IMR-90 (cell line): Measurements from ENCODE around the gene ZNF813. TPM values are rescaled to one million over a fixed set of nuclear protein-coding genes. Genes with fewer than 3 reads are reported as not detected.
A peak's percentile ranks its signal among the peaks of the same experiment; 100 is the strongest.
"Not testable (repeated sequence)": the region's sequence is repeated elsewhere in the genome, so short reads cannot be mapped to it uniquely, and the experiment has no call there.

Experiments
- ATAC-seq: fragments of 200-7000 bp; cut with Tn5 transposase; 2 replicates; pipeline ENCODE4 v1.9.1; 2020; ENCODE audit warnings: low read depth, mild to moderate bottlenecking, moderate library complexity
- BruUV-seq: library from RNA; stranded (reverse); fragments of 400-500 nt; replicated peaks from 2 replicates; lab custom pipeline; 2021; lab: Mats Ljungman, UMichigan
- CTCF ChIA-PET: fragments of 300-600 bp; formaldehyde crosslinking; extraction: SDS; loops from one replicate; lab custom pipeline; 2021; ENCODE audit warnings: antibody characterized with exemption; lab: Yijun Ruan, JAX
- POLR2A ChIA-PET: fragments of 300-600 bp; sonication (Branson Sonifier 250); formaldehyde crosslinking; loops from one replicate; lab custom pipeline; 2022; ENCODE audit warnings: antibody characterized with exemption; ENCODE audit not compliant: unreplicated experiment; lab: Charles Lee
- DNase-seq: peaks from one replicate; pipeline ENCODE4 v3.0.0; 2013
- H2AFZ ChIP-seq: replicated peaks from 2 replicates; pipeline ENCODE3; 2013; ENCODE audit warnings: low read length, mild to moderate bottlenecking; ENCODE audit not compliant: poor library complexity
- H2AK5ac ChIP-seq: 2 replicates; pipeline ENCODE4 v1.6.1; 2013; ENCODE audit warnings: low read depth, low read length, inconsistent platforms
- H2AK9ac ChIP-seq: replicated peaks from 2 replicates; pipeline ENCODE3; 2013; ENCODE audit warnings: mild to moderate bottlenecking, low read depth, low read length, moderate library complexity; ENCODE audit not compliant: poor library complexity
- H2BK120ac ChIP-seq: 2 replicates; pipeline ENCODE4 v1.6.1; 2013; ENCODE audit warnings: low read depth, low read length, inconsistent platforms
- H2BK15ac ChIP-seq: 3 replicates; pipeline ENCODE4 v1.6.1; 2013; ENCODE audit warnings: low read depth, low read length, inconsistent platforms
- H2BK20ac ChIP-seq: 2 replicates; pipeline ENCODE4 v1.6.1; 2013; ENCODE audit warnings: low read depth, mild to moderate bottlenecking, inconsistent platforms, low read length, moderate library complexity
- H2BK5ac ChIP-seq: 2 replicates; pipeline ENCODE4 v1.6.1; 2013; ENCODE audit warnings: mild to moderate bottlenecking, low read depth, low read length, inconsistent platforms; ENCODE audit not compliant: poor library complexity, severe bottlenecking
- H3K14ac ChIP-seq: replicated peaks from 2 replicates; pipeline ENCODE4 v1.6.1; 2013; ENCODE audit warnings: low read depth, low read length, inconsistent platforms
- H3K18ac ChIP-seq: 2 replicates; pipeline ENCODE4 v1.6.1; 2013; ENCODE audit warnings: low read depth, low read length, control low read depth
- H3K23ac ChIP-seq: 2 replicates; pipeline ENCODE4 v1.6.1; 2013; ENCODE audit warnings: low read depth, low read length, inconsistent platforms
- H3K27ac ChIP-seq: 2 replicates; pipeline ENCODE4 v1.5.1; 2013; ENCODE audit warnings: mild to moderate bottlenecking, control low read depth, low read length; ENCODE audit not compliant: insufficient read depth
- H3K27me3 ChIP-seq: 2 replicates; pipeline ENCODE4 v1.6.1; 2013; ENCODE audit warnings: low read length; ENCODE audit not compliant: control insufficient read depth, insufficient read depth
- H3K36me3 ChIP-seq: 2 replicates; pipeline ENCODE4 v1.6.1; 2013; ENCODE audit warnings: low read length, mixed read lengths; ENCODE audit not compliant: control insufficient read depth, insufficient read depth
- H3K4ac ChIP-seq: 2 replicates; pipeline ENCODE4 v1.6.1; 2013; ENCODE audit warnings: low read depth, low read length, inconsistent platforms
- H3K4me1 ChIP-seq: 2 replicates; pipeline ENCODE4 v1.6.1; 2013; ENCODE audit warnings: low read length, mixed read lengths; ENCODE audit not compliant: control insufficient read depth, insufficient read depth
- H3K4me2 ChIP-seq: 2 replicates; pipeline ENCODE4 v1.6.1; 2013; ENCODE audit warnings: low read depth, mild to moderate bottlenecking, control low read depth, low read length, moderate library complexity
- H3K4me3 ChIP-seq: 2 replicates; pipeline ENCODE4 v1.5.1; 2013; ENCODE audit warnings: low read depth, mild to moderate bottlenecking, control low read depth, low read length, moderate library complexity; ENCODE audit not compliant: insufficient read depth
- H3K56ac ChIP-seq: 2 replicates; pipeline ENCODE4 v1.6.1; 2013; ENCODE audit warnings: low read length, inconsistent platforms; ENCODE audit not compliant: insufficient read depth; ENCODE audit errors: extremely low read depth
- H3K79me1 ChIP-seq, 2 experiments: 2 replicates each; pipeline ENCODE4 v1.6.1; 2013; ENCODE audit warnings: low read length in 2 of 2, inconsistent platforms in 1 of 2, low read depth in 1 of 2
- H3K9ac ChIP-seq: 2 replicates; pipeline ENCODE4 v1.6.1; 2013; ENCODE audit warnings: low read depth, low read length, control low read depth
- H3K9me1 ChIP-seq: 2 replicates; pipeline ENCODE4 v1.6.1; 2013; ENCODE audit warnings: low read length, inconsistent platforms; ENCODE audit not compliant: insufficient read depth
- H3K9me3 ChIP-seq: 2 replicates; pipeline ENCODE4 v1.6.1; 2013; ENCODE audit warnings: low read length; ENCODE audit not compliant: control insufficient read depth, insufficient read depth
- H4K20me1 ChIP-seq: 2 replicates; pipeline ENCODE4 v1.6.1; 2013; ENCODE audit warnings: low read length, inconsistent platforms; ENCODE audit not compliant: insufficient read depth
- H4K5ac ChIP-seq: 2 replicates; pipeline ENCODE4 v1.6.1; 2013; ENCODE audit warnings: mild to moderate bottlenecking, low read depth, low read length, control low read depth
- H4K8ac ChIP-seq, 2 experiments: 2 replicates each; pipeline ENCODE4 v1.6.1; 2013; ENCODE audit warnings: low read depth in 2 of 2, low read length in 2 of 2, control low read depth in 1 of 2, inconsistent platforms in 1 of 2
- H4K91ac ChIP-seq: 2 replicates; pipeline ENCODE4 v1.6.1; 2013; ENCODE audit warnings: low read depth, low read length, inconsistent platforms; ENCODE audit not compliant: insufficient read depth
- CEBPB ChIP-seq: IDR thresholded peaks from 2 replicates; pipeline ENCODE4 v1.6.1; 2012; ENCODE audit warnings: low read depth, low read length, improper control_type of control experiment
- ELK1 ChIP-seq: fragments of 150-350 bp; IDR thresholded peaks from 2 replicates; pipeline ENCODE4 v1.6.1; 2016; ENCODE audit warnings: low read depth, mild to moderate bottlenecking, low read length, moderate library complexity, borderline replicate concordance
- WGBS, 2 experiments: methylation state at CpG; one replicate each; pipeline versions ENCODE4 v1.1.5 to v1.1.7; 2013; ENCODE audit warnings: missing lambda C conversion rate in 2 of 2; ENCODE audit not compliant: insufficient read length in 1 of 2; ENCODE audit errors: extremely low coverage in 2 of 2; 5-methylcytosine and 5-hydroxymethylcytosine counted together
- dilution Hi-C: fragments of 300-500 bp; cut with HindIII; formaldehyde crosslinking; loops from one replicate; pipeline ENCODE4 v1.14.3; 2018; ENCODE audit warnings: low sequenced_read_pairs; ENCODE audit not compliant: unreplicated experiment
- in situ Hi-C: fragments of 300-500 bp; cut with MboI; formaldehyde crosslinking; loops from 3 replicates; pipeline ENCODE4 v1.14.3; 2019; ENCODE audit warnings: low sequenced_read_pairs, inconsistent platforms, mixed read lengths
- intact Hi-C: fragments of 100-400 bp; cut with micrococcal nuclease; formaldehyde crosslinking; loops from 2 replicates; pipeline ENCODE4 v1.10.0; 2022
- polyA plus RNA-seq, 3 experiments: library from polyadenylated mRNA; depleted of rRNA; stranded (reverse); fragments of >200 nt; gene quantifications; 2 replicates each; pipeline ENCODE4 v1.2.3, GENCODE V29; 2012; ENCODE audit warnings: low replicate concordance in 1 of 3
- total RNA-seq: library from RNA; depleted of rRNA; stranded (reverse); fragments of >200 nt; gene quantifications from 2 replicates; pipeline ENCODE4 v1.2.3, GENCODE V29; 2012

The ZNF813 gene
- total and polyA plus RNA-seq, 2 of the 4 experiments (the other 2 are of a cell fraction), result 0.82 to 3.4 TPM

- TF ChIP-seq ELK1, result no peak
Observed at GRCh38 chr19:53492153-53492552, 24.6 kb downstream of the ZNF813 start (continued).

GRCh38 chr19:53497311-53498023, 29.9 kb downstream of the ZNF813 start:
- WGBS, 2 experiments, result no CpG with 5 or more reads among the region's 11 CpGs
- H3K9ac ChIP-seq, H3K36me3 ChIP-seq, H3K23ac ChIP-seq, H3K14ac ChIP-seq, H3K9me3 ChIP-seq, BruUV-seq, H3K27me3 ChIP-seq, POLR2A ChIA-PET, H4K20me1 ChIP-seq, H2BK120ac ChIP-seq, H3K4me1 ChIP-seq, H2BK20ac ChIP-seq, H2AK9ac ChIP-seq, H2AK5ac ChIP-seq, intact Hi-C loops, H4K91ac ChIP-seq, H2BK5ac ChIP-seq, H3K9me1 ChIP-seq, H4K8ac ChIP-seq, H3K79me1 ChIP-seq, CTCF ChIA-PET, H3K4me3 ChIP-seq, H2BK15ac ChIP-seq, H3K4ac ChIP-seq, H3K56ac ChIP-seq, in situ Hi-C loops, H2AFZ ChIP-seq, dilution Hi-C loops, H3K4me2 ChIP-seq, H4K5ac ChIP-seq, H3K18ac ChIP-seq: not testable (repeated sequence)
- H3K27ac ChIP-seq, result peak overlapping the region; percentile 37; the same call in 1 of the 2 replicates
- TF ChIP-seq CEBPB, result peak; percentile 39; the same call in 1 of the 2 replicates
- ATAC-seq (peak; percentile 66), DNase-seq (peak; percentile 16)

GRCh38 chr19:53498024-53498395, 30.5 kb downstream of the ZNF813 start:
- POLR2A ChIA-PET, H2AK5ac ChIP-seq, H2AFZ ChIP-seq, dilution Hi-C loops, H3K9ac ChIP-seq, ATAC-seq, H3K4ac ChIP-seq, H3K27me3 ChIP-seq, H3K4me3 ChIP-seq, DNase-seq, H4K20me1 ChIP-seq, H3K9me3 ChIP-seq, H3K4me2 ChIP-seq, H2BK120ac ChIP-seq, H3K14ac ChIP-seq, in situ Hi-C loops, H3K4me1 ChIP-seq, H3K27ac ChIP-seq, H3K23ac ChIP-seq, H2BK15ac ChIP-seq, H3K9me1 ChIP-seq, intact Hi-C loops, H4K91ac ChIP-seq, H3K56ac ChIP-seq, H3K79me1 ChIP-seq, CTCF ChIA-PET, BruUV-seq, H2BK5ac ChIP-seq, H2BK20ac ChIP-seq, H3K36me3 ChIP-seq, H2AK9ac ChIP-seq: not testable (repeated sequence)
- H3K18ac ChIP-seq, result peak overlapping the region; percentile 52; the same call in 1 of the 2 replicates
- 0 out of 4 replicates have a peak overlapping the region, but pooled peaks of 1 of the 2 experiments have one; percentile 31 for H4K8ac ChIP-seq
- 80% methylated on average over 1 of the region's 4 CpGs; no CpG with 5 or more reads in 1 of the 2 experiments for WGBS, 2 experiments
- 0 out of 2 replicates have a peak overlapping the region, but pooled peaks have one; percentile 21 for H4K5ac ChIP-seq
